H1 (cell line): ENCODE measurements around the gene FLT1. TPM values are rescaled to one million over a fixed set of nuclear protein-coding genes. Genes with fewer than 3 reads are reported as not detected.

ENCODE experiments used
- E2F6 ChIP-seq: IDR thresholded peaks from 2 replicates; pipeline ENCODE4 v1.6.1; 2012; ENCODE audit warnings: inconsistent platforms
- SIRT6 ChIP-seq: IDR thresholded peaks from one replicate; pipeline ENCODE4 v1.7.1; 2012; ENCODE audit warnings: low read length, inconsistent platforms
- polyA plus RNA-seq, 7 experiments: library from polyadenylated mRNA; depleted of rRNA in 3 of 7; stranded (reverse) in 5 of 7; unstranded in 2 of 7; fragments of >200 nt in 5 of 7; fragments of 200-250 nt in 2 of 7; gene quantifications; 1 replicate in 5 of 7; 2 replicates in 1 of 7; 4 replicates in 1 of 7; pipeline versions ENCODE4 v1.2.1 to v1.2.3, GENCODE V29; 2011 to 2013; ENCODE audit warnings: missing spikeins in 2 of 7, mixed read lengths in 2 of 7
- total RNA-seq: library from RNA; stranded (reverse); fragmentation: NEBNext Ultra II Directional; extraction: Animal tissue kit (Norgen Biotek cat#: 25700); gene quantifications from 2 replicates; pipeline ENCODE4 v1.2.1, GENCODE V29; 2021

Gene FLT1
- total and polyA plus RNA-seq, 2 of the 8 experiments (the other 6 are each of a cell fraction or from before 2014, with no cell fraction given): 19.7 to 90.2 TPM

GRCh38 chr13:28322256-28322905 is 172.5 kb downstream of the FLT1 start (continued):
- TF ChIP-seq E2F6 (no peak), SIRT6 (no peak)
